Esophagus muscularis mucosa (tissue), 4 donors: ENCODE data around the gene COX6B1. TPM values are rescaled to one million over a fixed set of nuclear protein-coding genes. Genes with fewer than 3 reads are reported as not detected.
"Not testable (repeated sequence)": the region's sequence is repeated elsewhere in the genome, so short reads cannot be mapped to it uniquely, and the experiment has no call there.

Experiments
- DNase-seq: peaks from one replicate; pipeline ENCODE4 v3.0.0-alpha.2; 2017; ENCODE audit errors: extremely low spot score
- H3K27ac ChIP-seq, 4 donors: fragments of 200-600 bp; sonication (generic); replicated peaks in 1 of 4; 1 replicate in 3 of 4; 2 replicates in 1 of 4; pipeline ENCODE4 v1.5.1; 2016 to 2019; ENCODE audit warnings: mild to moderate bottlenecking in 1 of 4
- H3K27me3 ChIP-seq, 4 donors: fragments of 200-600 bp; sonication (generic); one replicate each; pipeline versions ENCODE4 v1.5.1 to v1.6.0; 2016 to 2019
- H3K36me3 ChIP-seq, 4 donors: fragments of 200-600 bp; sonication (generic); one replicate each; pipeline ENCODE4 v1.5.1; 2016 to 2019
- H3K4me1 ChIP-seq, 4 donors: fragments of 200-600 bp; sonication (generic); one replicate each; pipeline ENCODE4 v1.5.1; 2016 to 2019
- H3K4me3 ChIP-seq, 4 donors: fragments of 200-600 bp; sonication (generic); 1 replicate in 2 of 4; 2 replicates in 2 of 4; pipeline ENCODE4 v1.5.1; 2016 to 2019; ENCODE audit warnings: mild to moderate bottlenecking in 4 of 4, moderate library complexity in 1 of 4
- H3K9me3 ChIP-seq, 4 donors: fragments of 200-600 bp; sonication (generic); 1 replicate in 3 of 4; 2 replicates in 1 of 4; pipeline ENCODE4 v1.5.1; 2016 to 2019
- CTCF ChIP-seq, 3 experiments: fragments of 200-600 bp in 2 of 3; fragments of 450-650 bp in 1 of 3; sonication (generic) in 2 of 3; IDR thresholded peaks; one replicate each; pipeline ENCODE4 v1.5.1; 2017 to 2019; ENCODE audit warnings: antibody characterized with exemption in 3 of 3, mild to moderate bottlenecking in 2 of 3, moderate library complexity in 1 of 3
- EP300 ChIP-seq: sonication (generic); formaldehyde crosslinking; IDR thresholded peaks from one replicate; pipeline ENCODE4 v1.6.1; 2017; ENCODE audit warnings: antibody characterized with exemption
- POLR2A ChIP-seq: fragments of 450-650 bp; IDR thresholded peaks from one replicate; pipeline ENCODE4 v1.6.1; 2017; ENCODE audit warnings: antibody characterized with exemption, moderate library complexity, mild to moderate bottlenecking, low read depth
- POLR2AphosphoS5 ChIP-seq, 2 donors: sonication (generic); formaldehyde crosslinking; IDR thresholded peaks; one replicate each; pipeline ENCODE4 v1.6.1; 2017; ENCODE audit warnings: antibody characterized with exemption in 2 of 2
- WGBS: methylation state at CpG from one replicate; pipeline ENCODE4 v1.1.5; 2018; 5-methylcytosine and 5-hydroxymethylcytosine counted together
- intact Hi-C: fragments of 100-400 bp; cut with DNase I; formaldehyde crosslinking; loops from one replicate; pipeline ENCODE4 v1.15.1; 2023
- total RNA-seq, 4 donors: library from RNA; depleted of rRNA; stranded (reverse); fragments of >200 nt; gene quantifications; one replicate each; pipeline versions ENCODE4 v1.1.0 to v1.2.1, GENCODE V29; 2016

The COX6B1 gene
- 100 to 1,000 TPM; 205 to 508 (median 313) TPM for total RNA-seq

GRCh38 chr19:35648017-35648961, at the start of gene COX6B1:
TSS of gene COX6B1 (plus strand) at chr19:35648323. CDS start at chr19:35651244, 2,921 bp downstream.
- peak; percentile 98 for DNase-seq
- H3K27me3 ChIP-seq: no peaks in the 10 kb centered on the region
- TF ChIP-seq CTCF (IDR thresholded peaks at IDR 0.05): no peak
- TF ChIP-seq POLR2AphosphoS5 (IDR thresholded peaks at IDR 0.05): peak; percentile 93
- peak; percentile 36 for TF ChIP-seq POLR2A
- H3K27ac ChIP-seq: peak within 1 kb of the TSS; percentile 84 to 89 (median 88)
- H3K4me1 ChIP-seq: peaks cover 30 to 59% (median 53%) of the 10 kb centered on the region in 4 donors
- H3K4me3 ChIP-seq: peak within 1 kb of the TSS; percentile 63 to 84 (median 77)
- H3K36me3 ChIP-seq: peaks cover 18 to 35% (median 27%) of the 10 kb centered on the region in 4 donors
- intact Hi-C loops: no loop called here
- H3K9me3 ChIP-seq: no peaks in the 10 kb centered on the region
- under 1% methylated on average over 29 of the region's 46 CpGs for WGBS

GRCh38 chr19:35601971-35602370, 46.2 kb upstream of the COX6B1 start:
- Histone ChIP-seq H3K36me3 (no peaks in the 10 kb centered on the region), H3K9me3 (no peaks in the 10 kb centered on the region), H3K4me1 (no peaks in the 10 kb centered on the region), H3K27ac (no peak overlapping the region), H3K27me3 (peaks cover 0 to 28% (median 0%) of the 10 kb centered on the region in 4 donors), H3K4me3 (no peak overlapping the region)
- DNase-seq: no peak
- 62% methylated on average over 2 of the region's 3 CpGs for WGBS
- TF ChIP-seq CTCF (IDR thresholded peaks at IDR 0.05): no peak
- TF ChIP-seq POLR2AphosphoS5 (IDR thresholded peaks at IDR 0.05): no peak
- intact Hi-C loops: no loop called here

GRCh38 chr19:35604436-35604835, 43.7 kb upstream of the COX6B1 start:
- 83% methylated on average over 4 of the region's 4 CpGs for WGBS

GRCh38 chr19:35607170-35607569, 41.0 kb upstream of the COX6B1 start:
- H3K27me3 ChIP-seq, DNase-seq, intact Hi-C loops, H3K9me3 ChIP-seq, H3K36me3 ChIP-seq, H3K4me1 ChIP-seq, H3K4me3 ChIP-seq, H3K27ac ChIP-seq: not testable (repeated sequence)
- WGBS: 92% methylated on average over 8 of the region's 8 CpGs

More at GRCh38 chr19:35604436-35604835, 43.7 kb upstream of the COX6B1 start:
- intact Hi-C loops, H3K4me1 ChIP-seq, H3K36me3 ChIP-seq, H3K9me3 ChIP-seq, DNase-seq, H3K27ac ChIP-seq, H3K4me3 ChIP-seq: not testable (repeated sequence)
- H3K27me3 ChIP-seq: peaks cover 0 to 22% (median 0%) of the 10 kb centered on the region in 4 donors

- TF ChIP-seq POLR2A: no peak
- TF ChIP-seq POLR2AphosphoS5 (IDR thresholded peaks at IDR 0.05): no peak
- TF ChIP-seq CTCF (IDR thresholded peaks at IDR 0.05): no peak
- no peak for TF ChIP-seq EP300
- Histone ChIP-seq H3K9me3 (peaks cover 0 to 9% (median 3%) of the 10 kb centered on the region in 4 donors), H3K4me1 (peaks cover 4 to 10% (median 6%) of the 10 kb centered on the region in 4 donors), H3K4me3 (no peak overlapping the region), H3K27me3 (peaks cover 0 to 4% (median 2%) of the 10 kb centered on the region in 4 donors), H3K36me3 (no peaks in the 10 kb centered on the region), H3K27ac (no peak overlapping the region)
- intact Hi-C loops: no loop called here
- 79% methylated on average over 3 of the region's 3 CpGs for WGBS
- no peak for DNase-seq
Measured at GRCh38 chr19:35607661-35608060, 40.5 kb upstream of the COX6B1 start.
